ENCODE measurements around the gene SCUBE1. TPM values are rescaled to one million over a fixed set of nuclear protein-coding genes. Genes with fewer than 3 reads are reported as not detected.

SCUBE1 gene
- total and polyA plus RNA-seq, 4 donors = 1.6 to 7.9 (median 5.0) TPM

GRCh38 chr22:43208703-43209522, 134.3 kb downstream of the SCUBE1 start:
- H3K36me3 ChIP-seq (ENCODE audit: control insufficient read depth in 4 of 4, insufficient read depth in 4 of 4, low read length in 4 of 4) = no peaks in the 10 kb centered on the region
- no peaks in the 10 kb centered on the region for H3K27me3 ChIP-seq (ENCODE audit: control insufficient read depth in 3 of 3, insufficient read depth in 3 of 3, low read length in 2 of 3)
- no peak overlapping the region for H3K4me3 ChIP-seq
- no peak for TF ChIP-seq CTCF (IDR thresholded peaks at IDR 0.05; ENCODE audit: control extremely low read depth, extremely low read depth)
- peaks cover 0 to 12% (median 0%) of the 10 kb centered on the region in 5 donors for H3K4me1 ChIP-seq (ENCODE audit: control insufficient read depth in 5 of 5, insufficient read depth in 5 of 5, low read length in 5 of 5)
- no peak overlapping the region for H3K27ac ChIP-seq (ENCODE audit: low read depth in 1 of 2, low read length in 1 of 2)
- ATAC-seq (ENCODE audit: insufficient read depth, low FRiP score) (no peak), DNase-seq (no peak)
- no peaks in the 10 kb centered on the region for H3K9me3 ChIP-seq (ENCODE audit: control insufficient read depth in 4 of 4, insufficient read depth in 3 of 4, low read length in 3 of 4)
- 86 to 90% methylated on average over 23 to 26 of the region's 26 CpGs for WGBS, 2 donors
- no peak overlapping the region for H3K9ac ChIP-seq (ENCODE audit: insufficient read depth in 1 of 2, low read length in 2 of 2)

- no peak for TF ChIP-seq CTCF (IDR thresholded peaks at IDR 0.05; ENCODE audit: control extremely low read depth, extremely low read depth)
- H3K9ac ChIP-seq (ENCODE audit: insufficient read depth in 1 of 2, low read length in 2 of 2) = no peak overlapping the region
- no peak overlapping the region for H3K27ac ChIP-seq (ENCODE audit: low read depth in 1 of 2, low read length in 1 of 2)
- 92 to 94% methylated on average over 26 of the region's 26 CpGs for WGBS, 2 donors
- DNase-seq (no peak), ATAC-seq (ENCODE audit: insufficient read depth, low FRiP score) (no peak)
- peaks cover 0 to 9% (median 0%) of the 10 kb centered on the region in 5 donors for H3K4me1 ChIP-seq (ENCODE audit: control insufficient read depth in 5 of 5, insufficient read depth in 5 of 5, low read length in 5 of 5)
- H3K36me3 ChIP-seq (ENCODE audit: control insufficient read depth in 4 of 4, insufficient read depth in 4 of 4, low read length in 4 of 4) = no peaks in the 10 kb centered on the region
- no peaks in the 10 kb centered on the region for H3K27me3 ChIP-seq (ENCODE audit: control insufficient read depth in 3 of 3, insufficient read depth in 3 of 3, low read length in 2 of 3)
- H3K9me3 ChIP-seq (ENCODE audit: control insufficient read depth in 4 of 4, insufficient read depth in 3 of 4, low read length in 3 of 4) = no peaks in the 10 kb centered on the region
- H3K4me3 ChIP-seq = no peak overlapping the region
Observed at GRCh38 chr22:43207849-43208702, 135.1 kb downstream of the SCUBE1 start.

- ATAC-seq (ENCODE audit: insufficient read depth, low FRiP score) = no peak
- Histone ChIP-seq H3K9me3 (ENCODE audit: control insufficient read depth in 4 of 4, insufficient read depth in 3 of 4, low read length in 3 of 4) (no peaks in the 10 kb centered on the region), H3K36me3 (ENCODE audit: control insufficient read depth in 4 of 4, insufficient read depth in 4 of 4, low read length in 4 of 4) (no peaks in the 10 kb centered on the region), H3K27ac (ENCODE audit: low read depth in 1 of 2, low read length in 1 of 2) (no peak overlapping the region), H3K4me1 (ENCODE audit: control insufficient read depth in 5 of 5, insufficient read depth in 5 of 5, low read length in 5 of 5) (peaks cover 0 to 8% (median 0%) of the 10 kb centered on the region in 5 donors), H3K27me3 (ENCODE audit: control insufficient read depth in 3 of 3, insufficient read depth in 3 of 3, low read length in 2 of 3) (no peaks in the 10 kb centered on the region), H3K9ac (ENCODE audit: insufficient read depth in 1 of 2, low read length in 2 of 2) (no peak overlapping the region), H3K4me3 (no peak overlapping the region)
- DNase-seq = no peak
- 92% methylated on average over 13 of the region's 13 CpGs for WGBS, 2 donors
- no peak for TF ChIP-seq CTCF (IDR thresholded peaks at IDR 0.05; ENCODE audit: control extremely low read depth, extremely low read depth)
Observed at GRCh38 chr22:43207386-43207785, 135.8 kb downstream of the SCUBE1 start.
